ENCODE data around the gene CRTC3.

CRTC3 gene

GRCh38 chr15:90610190-90610589 lies 80.5 kb downstream of the CRTC3 start:
- H3K27me3 ChIP-seq (ENCODE audit: insufficient read depth, low read length): no peaks in the 10 kb centered on the region
- H3K9me3 ChIP-seq (ENCODE audit: low read length): no peaks in the 10 kb centered on the region
- H3K36me3 ChIP-seq (ENCODE audit: insufficient read depth, low read length): peaks cover 22% of the 10 kb centered on the region
- no peak overlapping the region for H3K4me3 ChIP-seq (ENCODE audit: low read length)
- H3K4me1 ChIP-seq (ENCODE audit: insufficient read depth, low read length): no peaks in the 10 kb centered on the region
- no peak overlapping the region for H2AFZ ChIP-seq (ENCODE audit: low read depth, low read length)

- Histone ChIP-seq H3K27me3 (ENCODE audit: insufficient read depth, low read length) (no peaks in the 10 kb centered on the region), H3K4me1 (ENCODE audit: insufficient read depth, low read length) (no peaks in the 10 kb centered on the region), H3K4me3 (ENCODE audit: low read length) (no peak overlapping the region), H3K9me3 (ENCODE audit: low read length) (no peaks in the 10 kb centered on the region), H2AFZ (ENCODE audit: low read depth, low read length) (no peak overlapping the region), H3K36me3 (ENCODE audit: insufficient read depth, low read length) (peaks cover 26% of the 10 kb centered on the region)
Measured at GRCh38 chr15:90611157-90611556, 81.4 kb downstream of the CRTC3 start.

GRCh38 chr15:90617171-90617570 lies 87.4 kb downstream of the CRTC3 start:
- no peaks in the 10 kb centered on the region for H3K9me3 ChIP-seq (ENCODE audit: low read length)
- no peak overlapping the region for H3K4me3 ChIP-seq (ENCODE audit: low read length)
- H2AFZ ChIP-seq (ENCODE audit: low read depth, low read length): no peak overlapping the region
- no peaks in the 10 kb centered on the region for H3K4me1 ChIP-seq (ENCODE audit: insufficient read depth, low read length)
- H3K36me3 ChIP-seq (ENCODE audit: insufficient read depth, low read length): peaks cover 48% of the 10 kb centered on the region
- no peaks in the 10 kb centered on the region for H3K27me3 ChIP-seq (ENCODE audit: insufficient read depth, low read length)

GRCh38 chr15:90617668-90618097 lies 88.0 kb downstream of the CRTC3 start:
- Histone ChIP-seq H3K4me3 (ENCODE audit: low read length) (no peak overlapping the region), H2AFZ (ENCODE audit: low read depth, low read length) (no peak overlapping the region), H3K9me3 (ENCODE audit: low read length) (no peaks in the 10 kb centered on the region), H3K27me3 (ENCODE audit: insufficient read depth, low read length) (no peaks in the 10 kb centered on the region), H3K36me3 (ENCODE audit: insufficient read depth, low read length) (peaks cover 44% of the 10 kb centered on the region), H3K4me1 (ENCODE audit: insufficient read depth, low read length) (no peaks in the 10 kb centered on the region)

GRCh38 chr15:90618330-90619125 lies 88.8 kb downstream of the CRTC3 start:
- Histone ChIP-seq H3K36me3 (ENCODE audit: insufficient read depth, low read length) (peaks cover 42% of the 10 kb centered on the region), H3K27me3 (ENCODE audit: insufficient read depth, low read length) (no peaks in the 10 kb centered on the region), H2AFZ (ENCODE audit: low read depth, low read length) (no peak overlapping the region), H3K9me3 (ENCODE audit: low read length) (no peaks in the 10 kb centered on the region), H3K4me3 (ENCODE audit: low read length) (no peak overlapping the region), H3K4me1 (ENCODE audit: insufficient read depth, low read length) (no peaks in the 10 kb centered on the region)

GRCh38 chr15:90619468-90619867 lies 89.7 kb downstream of the CRTC3 start:
- H3K9me3 ChIP-seq (ENCODE audit: low read length): no peaks in the 10 kb centered on the region
- no peaks in the 10 kb centered on the region for H3K27me3 ChIP-seq (ENCODE audit: insufficient read depth, low read length)
- peaks cover 39% of the 10 kb centered on the region for H3K36me3 ChIP-seq (ENCODE audit: insufficient read depth, low read length)
- H3K4me3 ChIP-seq (ENCODE audit: low read length): no peak overlapping the region
- no peaks in the 10 kb centered on the region for H3K4me1 ChIP-seq (ENCODE audit: insufficient read depth, low read length)
- no peak overlapping the region for H2AFZ ChIP-seq (ENCODE audit: low read depth, low read length)

GRCh38 chr15:90619939-90620338 lies 90.2 kb downstream of the CRTC3 start:
- no peak overlapping the region for H3K4me3 ChIP-seq (ENCODE audit: low read length)
- no peaks in the 10 kb centered on the region for H3K9me3 ChIP-seq (ENCODE audit: low read length)
- H3K27me3 ChIP-seq (ENCODE audit: insufficient read depth, low read length): no peaks in the 10 kb centered on the region
- H2AFZ ChIP-seq (ENCODE audit: low read depth, low read length): no peak overlapping the region
- H3K36me3 ChIP-seq (ENCODE audit: insufficient read depth, low read length): peaks cover 38% of the 10 kb centered on the region
- H3K4me1 ChIP-seq (ENCODE audit: insufficient read depth, low read length): no peaks in the 10 kb centered on the region

GRCh38 chr15:90620379-90621067 lies 90.8 kb downstream of the CRTC3 start:
- Histone ChIP-seq H3K9me3 (ENCODE audit: low read length) (no peaks in the 10 kb centered on the region), H3K4me3 (ENCODE audit: low read length) (no peak overlapping the region), H3K4me1 (ENCODE audit: insufficient read depth, low read length) (no peaks in the 10 kb centered on the region), H2AFZ (ENCODE audit: low read depth, low read length) (no peak overlapping the region), H3K36me3 (ENCODE audit: insufficient read depth, low read length) (peaks cover 33% of the 10 kb centered on the region), H3K27me3 (ENCODE audit: insufficient read depth, low read length) (no peaks in the 10 kb centered on the region)

- H3K9me3 ChIP-seq (ENCODE audit: low read length): no peaks in the 10 kb centered on the region
- no peak overlapping the region for H3K4me3 ChIP-seq (ENCODE audit: low read length)
- H2AFZ ChIP-seq (ENCODE audit: low read depth, low read length): no peak overlapping the region
- peaks cover 39% of the 10 kb centered on the region for H3K36me3 ChIP-seq (ENCODE audit: insufficient read depth, low read length)
- no peaks in the 10 kb centered on the region for H3K27me3 ChIP-seq (ENCODE audit: insufficient read depth, low read length)
- no peaks in the 10 kb centered on the region for H3K4me1 ChIP-seq (ENCODE audit: insufficient read depth, low read length)
Measured at GRCh38 chr15:90623854-90624253, 94.1 kb downstream of the CRTC3 start.

GRCh38 chr15:90624278-90624981 lies 94.7 kb downstream of the CRTC3 start:
- no peaks in the 10 kb centered on the region for H3K9me3 ChIP-seq (ENCODE audit: low read length)
- H2AFZ ChIP-seq (ENCODE audit: low read depth, low read length): no peak overlapping the region
- H3K4me3 ChIP-seq (ENCODE audit: low read length): no peak overlapping the region
- peaks cover 43% of the 10 kb centered on the region for H3K36me3 ChIP-seq (ENCODE audit: insufficient read depth, low read length)
- no peaks in the 10 kb centered on the region for H3K4me1 ChIP-seq (ENCODE audit: insufficient read depth, low read length)
- H3K27me3 ChIP-seq (ENCODE audit: insufficient read depth, low read length): no peaks in the 10 kb centered on the region

- Histone ChIP-seq H3K36me3 (ENCODE audit: insufficient read depth, low read length) (peaks cover 42% of the 10 kb centered on the region), H3K4me3 (ENCODE audit: low read length) (no peak overlapping the region), H3K27me3 (ENCODE audit: insufficient read depth, low read length) (no peaks in the 10 kb centered on the region), H3K9me3 (ENCODE audit: low read length) (no peaks in the 10 kb centered on the region), H2AFZ (ENCODE audit: low read depth, low read length) (no peak overlapping the region), H3K4me1 (ENCODE audit: insufficient read depth, low read length) (no peaks in the 10 kb centered on the region)
Measured at GRCh38 chr15:90625037-90625436, 95.3 kb downstream of the CRTC3 start.

GRCh38 chr15:90629217-90629616 lies 99.5 kb downstream of the CRTC3 start:
- H3K36me3 ChIP-seq (ENCODE audit: insufficient read depth, low read length): peaks cover 51% of the 10 kb centered on the region

GRCh38 chr15:90633360-90633759 lies 103.6 kb downstream of the CRTC3 start:
- H3K4me3 ChIP-seq (ENCODE audit: low read length): no peak overlapping the region
- H3K36me3 ChIP-seq (ENCODE audit: insufficient read depth, low read length): peaks cover 53% of the 10 kb centered on the region
- no peaks in the 10 kb centered on the region for H3K27me3 ChIP-seq (ENCODE audit: insufficient read depth, low read length)
- H2AFZ ChIP-seq (ENCODE audit: low read depth, low read length): no peak overlapping the region
- H3K9me3 ChIP-seq (ENCODE audit: low read length): peaks cover 5% of the 10 kb centered on the region
- H3K4me1 ChIP-seq (ENCODE audit: insufficient read depth, low read length): no peaks in the 10 kb centered on the region

More at GRCh38 chr15:90629217-90629616, 99.5 kb downstream of the CRTC3 start:
- Histone ChIP-seq H3K4me3 (ENCODE audit: low read length) (no peak overlapping the region), H2AFZ (ENCODE audit: low read depth, low read length) (no peak overlapping the region), H3K27me3 (ENCODE audit: insufficient read depth, low read length) (no peaks in the 10 kb centered on the region), H3K4me1 (ENCODE audit: insufficient read depth, low read length) (no peaks in the 10 kb centered on the region), H3K9me3 (ENCODE audit: low read length) (no peaks in the 10 kb centered on the region)

Measured in neuron (in vitro differentiated cells).